PC-9 (cell line): ENCODE measurements around the gene TEX51. TPM values are rescaled to one million over a fixed set of nuclear protein-coding genes. Genes with fewer than 3 reads are reported as not detected.

Source experiments
- BruUV-seq: library from RNA; stranded (reverse); fragments of 400-500 nt; replicated peaks from 2 replicates; lab custom pipeline; 2021; lab: Mats Ljungman, UMichigan
- CTCF ChIA-PET: fragments of 300-600 bp; sonication (Branson Sonifier 250); formaldehyde crosslinking; loops from one replicate; lab custom pipeline; 2022; ENCODE audit warnings: antibody characterized with exemption; lab: Charles Lee
- POLR2A ChIA-PET: fragments of 300-600 bp; sonication (Branson Sonifier 250); formaldehyde crosslinking; loops from one replicate; lab custom pipeline; 2022; ENCODE audit warnings: antibody characterized with exemption; ENCODE audit not compliant: unreplicated experiment; lab: Charles Lee
- DNase-seq, 2 experiments: peaks; one replicate each; pipeline versions ENCODE4 v3.0.0 to v3.0.0-alpha.2; 2015 to 2022; ENCODE audit warnings: mixed read lengths in 1 of 2
- H2AFZ ChIP-seq: fragments of 200-600 bp; sonication (generic); 2 replicates; pipeline ENCODE4 v1.8.1; 2017; ENCODE audit warnings: antibody characterized with exemption
- H3F3A ChIP-seq: fragments of 200-600 bp; sonication (generic); 2 replicates; pipeline ENCODE4 v1.8.1; 2017; ENCODE audit warnings: antibody characterized with exemption, mild to moderate bottlenecking, low read depth; ENCODE audit not compliant: insufficient read depth
- H3K27ac ChIP-seq: fragments of 200-600 bp; sonication (generic); 2 replicates; pipeline ENCODE4 v1.6.1; 2016; ENCODE audit warnings: mixed run types
- H3K27me3 ChIP-seq: fragments of 200-600 bp; sonication (generic); 2 replicates; pipeline ENCODE4 v1.6.1; 2016; ENCODE audit warnings: low read depth, mixed run types; ENCODE audit not compliant: insufficient read depth
- H3K36me3 ChIP-seq: fragments of 200-600 bp; sonication (generic); 2 replicates; pipeline ENCODE4 v1.6.1; 2016; ENCODE audit warnings: low read depth, mixed run types
- H3K4me1 ChIP-seq: fragments of 200-600 bp; sonication (generic); replicated peaks from 2 replicates; pipeline ENCODE4 v1.6.1; 2016; ENCODE audit warnings: mixed run types; ENCODE audit not compliant: insufficient read depth
- H3K4me2 ChIP-seq: fragments of 200-600 bp; sonication (generic); 2 replicates; pipeline ENCODE4 v1.6.1; 2017; ENCODE audit warnings: mixed run types
- H3K4me3 ChIP-seq: fragments of 200-600 bp; sonication (generic); 2 replicates; pipeline ENCODE4 v1.6.1; 2016; ENCODE audit warnings: mixed run types
- H3K79me2 ChIP-seq: fragments of 200-600 bp; sonication (generic); 2 replicates; pipeline ENCODE4 v1.6.1; 2017; ENCODE audit warnings: low read depth, mixed run types
- H3K9me2 ChIP-seq: fragments of 200-600 bp; sonication (generic); 2 replicates; pipeline ENCODE4 v1.8.1; 2017; ENCODE audit warnings: mild to moderate bottlenecking; ENCODE audit not compliant: insufficient read depth
- H3K9me3 ChIP-seq: fragments of 200-600 bp; sonication (generic); 2 replicates; pipeline ENCODE4 v1.8.1; 2016; ENCODE audit warnings: low read depth; ENCODE audit not compliant: insufficient read depth
- H4K20me1 ChIP-seq: fragments of 200-600 bp; sonication (generic); 2 replicates; pipeline ENCODE4 v1.8.1; 2017; ENCODE audit not compliant: insufficient read depth
- CTCF ChIP-seq: fragments of 200-600 bp; sonication (generic); conservative IDR thresholded peaks from 2 replicates; pipeline ENCODE4 v1.6.1; 2017; ENCODE audit warnings: mixed run types, antibody characterized with exemption, mild to moderate bottlenecking, moderate library complexity
- EZH2 ChIP-seq: fragments of 200-600 bp; sonication (generic); IDR thresholded peaks from 2 replicates; pipeline ENCODE4 v1.8.0; 2017; ENCODE audit warnings: antibody characterized with exemption, low read depth
- intact Hi-C: fragments of 100-400 bp; cut with micrococcal nuclease; formaldehyde crosslinking; loops from one replicate; pipeline ENCODE4 v1.10.0; 2022; ENCODE audit not compliant: unreplicated experiment
- total RNA-seq: library from RNA; stranded (reverse); gene quantifications from 2 replicates; pipeline ENCODE4 v1.2.3, GENCODE V29; 2021

TEX51 gene
- total RNA-seq, 1 experiment from 2014 or later = not detected

GRCh38 chr2:126879348-126880298, 19.1 kb upstream of the TEX51 start:
- H3K4me2 ChIP-seq = no peak overlapping the region
- CTCF ChIA-PET = no interaction called here
- H3K79me2 ChIP-seq = no peaks in the 10 kb centered on the region
- TF ChIP-seq EZH2 (no peak), CTCF (no peak)
- POLR2A ChIA-PET = no interaction called here
- no peak for DNase-seq
- peaks cover 79% of the 10 kb centered on the region for H3K27me3 ChIP-seq
- intact Hi-C loops = no loop called here
- no peaks in the 10 kb centered on the region for H3F3A ChIP-seq
- H2AFZ ChIP-seq = no peak overlapping the region
- H3K27ac ChIP-seq = no peak overlapping the region
- H3K36me3 ChIP-seq = no peaks in the 10 kb centered on the region
- H4K20me1 ChIP-seq = no peaks in the 10 kb centered on the region
- no peak overlapping the region for H3K4me3 ChIP-seq
- no TSS peak for BruUV-seq
- no peaks in the 10 kb centered on the region for H3K9me2 ChIP-seq
- peaks cover 20% of the 10 kb centered on the region; the same call in 1 of the 2 replicates for H3K9me3 ChIP-seq
- no peaks in the 10 kb centered on the region for H3K4me1 ChIP-seq

- Histone ChIP-seq H4K20me1 (no peaks in the 10 kb centered on the region), H3K27ac (no peak overlapping the region), H3K9me2 (no peaks in the 10 kb centered on the region), H3K4me2 (no peak overlapping the region), H3K36me3 (no peaks in the 10 kb centered on the region), H3K27me3 (peaks cover 86% of the 10 kb centered on the region), H3K4me3 (no peak overlapping the region), H2AFZ (no peak overlapping the region), H3K4me1 (no peaks in the 10 kb centered on the region), H3F3A (no peaks in the 10 kb centered on the region), H3K79me2 (no peaks in the 10 kb centered on the region), H3K9me3 (0 out of 2 replicates have a peak, but pooled peaks cover 13% of the 10 kb centered on the region)
- TF ChIP-seq EZH2 (no peak), CTCF (no peak)
- no TSS peak for BruUV-seq
- DNase-seq = no peak
- POLR2A ChIA-PET = no interaction called here
- CTCF ChIA-PET = no interaction called here
- intact Hi-C loops = no loop called here
Measured at GRCh38 chr2:126880324-126880723, 18.4 kb upstream of the TEX51 start.

GRCh38 chr2:126880817-126881216, 17.9 kb upstream of the TEX51 start:
- intact Hi-C loops = no loop called here
- H3K79me2 ChIP-seq = no peaks in the 10 kb centered on the region
- H2AFZ ChIP-seq = no peak overlapping the region
- POLR2A ChIA-PET = no interaction called here
- H3K27me3 ChIP-seq = peaks cover 91% of the 10 kb centered on the region
- DNase-seq = no peak
- no peaks in the 10 kb centered on the region for H3K9me2 ChIP-seq
- CTCF ChIA-PET = no interaction called here
- no peak overlapping the region for H3K4me2 ChIP-seq
- 0 out of 2 replicates have a peak, but pooled peaks cover 9% of the 10 kb centered on the region for H3K9me3 ChIP-seq
- H3K4me1 ChIP-seq = no peaks in the 10 kb centered on the region
- H3K36me3 ChIP-seq = no peaks in the 10 kb centered on the region
- H3F3A ChIP-seq = no peaks in the 10 kb centered on the region
- H3K4me3 ChIP-seq = no peak overlapping the region
- TF ChIP-seq EZH2 (no peak), CTCF (no peak)
- no peaks in the 10 kb centered on the region for H4K20me1 ChIP-seq
- H3K27ac ChIP-seq = no peak overlapping the region
- BruUV-seq = no TSS peak
